Measurements from ENCODE around the gene TRMT44.

The TRMT44 gene

GRCh38 chr4:8504279-8505007 is 63.9 kb downstream of the TRMT44 start:
- DNase-seq (ENCODE audit: low spot score) = peak; percentile 26
- in situ Hi-C loops (cut with MboI; ENCODE audit: low sequenced_read_pairs, unreplicated experiment) = no loop called here
- TF ChIP-seq CTCF (IDR thresholded peaks at IDR 0.05; ENCODE audit: borderline replicate concordance, control extremely low read depth, extremely low read depth, insufficient read depth, missing control alignments) = no peak

- in situ Hi-C loops (cut with MboI; ENCODE audit: low sequenced_read_pairs, unreplicated experiment) = no loop called here
- no peak for DNase-seq (ENCODE audit: low spot score)
- TF ChIP-seq CTCF (IDR thresholded peaks at IDR 0.05; ENCODE audit: borderline replicate concordance, control extremely low read depth, extremely low read depth, insufficient read depth, missing control alignments) = no peak
Measured at GRCh38 chr4:8505229-8505628, 64.7 kb downstream of the TRMT44 start.

GRCh38 chr4:8506006-8506372 is 65.4 kb downstream of the TRMT44 start:
- in situ Hi-C loops (cut with MboI; ENCODE audit: low sequenced_read_pairs, unreplicated experiment) = no loop called here
- no peak for TF ChIP-seq CTCF (IDR thresholded peaks at IDR 0.05; ENCODE audit: borderline replicate concordance, control extremely low read depth, extremely low read depth, insufficient read depth, missing control alignments)
- DNase-seq (ENCODE audit: low spot score) = no peak

- in situ Hi-C loops (cut with MboI; ENCODE audit: low sequenced_read_pairs, unreplicated experiment) = no loop called here
- peak; percentile 24 for DNase-seq (ENCODE audit: low spot score)
- TF ChIP-seq CTCF (IDR thresholded peaks at IDR 0.05; ENCODE audit: borderline replicate concordance, control extremely low read depth, extremely low read depth, insufficient read depth, missing control alignments) = no peak
Measured at GRCh38 chr4:8506373-8507195, 66.0 kb downstream of the TRMT44 start.

- in situ Hi-C loops (cut with MboI; ENCODE audit: low sequenced_read_pairs, unreplicated experiment) = no loop called here
- no peak for TF ChIP-seq CTCF (IDR thresholded peaks at IDR 0.05; ENCODE audit: borderline replicate concordance, control extremely low read depth, extremely low read depth, insufficient read depth, missing control alignments)
- DNase-seq (ENCODE audit: low spot score) = peak; percentile 29
Measured at GRCh38 chr4:8507196-8507570, 66.6 kb downstream of the TRMT44 start.

- DNase-seq (ENCODE audit: low spot score) = no peak
- TF ChIP-seq CTCF (IDR thresholded peaks at IDR 0.05; ENCODE audit: borderline replicate concordance, control extremely low read depth, extremely low read depth, insufficient read depth, missing control alignments) = no peak
- in situ Hi-C loops (cut with MboI; ENCODE audit: low sequenced_read_pairs, unreplicated experiment) = no loop called here
Measured at GRCh38 chr4:8507624-8508023, 67.0 kb downstream of the TRMT44 start.
